Hematopoietic multipotent progenitor cell treated with erythropoietin and hydrocortisone succinate and interleukin-3 and kit ligand, for 17 days (in vitro differentiated cells): ENCODE data around the gene CEP104.

Source experiments
- DNase-seq: peaks from one replicate; pipeline ENCODE4 v3.0.0-alpha.2; 2015; ENCODE audit warnings: low spot score

The CEP104 gene

DNA sequence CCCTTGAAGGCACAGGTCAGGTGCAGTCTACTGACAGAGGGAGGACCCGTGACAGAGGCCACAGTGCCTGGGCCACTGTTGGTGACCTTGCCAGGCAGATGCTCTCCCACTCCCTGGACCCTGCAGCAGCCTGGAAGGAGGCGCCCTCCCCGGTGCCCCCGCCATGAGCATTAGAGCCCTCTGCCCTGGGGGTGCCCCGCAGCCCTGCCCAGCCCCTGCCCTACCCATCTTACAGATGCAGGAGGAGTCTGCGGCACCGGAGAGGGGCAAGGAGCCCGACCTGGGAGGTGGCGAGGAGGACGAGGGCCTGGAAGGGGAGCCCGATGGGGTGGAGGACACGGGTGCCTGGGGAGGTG, 94.2 kb downstream of the CEP104 start:
- DNase-seq, result no peak

DNA sequence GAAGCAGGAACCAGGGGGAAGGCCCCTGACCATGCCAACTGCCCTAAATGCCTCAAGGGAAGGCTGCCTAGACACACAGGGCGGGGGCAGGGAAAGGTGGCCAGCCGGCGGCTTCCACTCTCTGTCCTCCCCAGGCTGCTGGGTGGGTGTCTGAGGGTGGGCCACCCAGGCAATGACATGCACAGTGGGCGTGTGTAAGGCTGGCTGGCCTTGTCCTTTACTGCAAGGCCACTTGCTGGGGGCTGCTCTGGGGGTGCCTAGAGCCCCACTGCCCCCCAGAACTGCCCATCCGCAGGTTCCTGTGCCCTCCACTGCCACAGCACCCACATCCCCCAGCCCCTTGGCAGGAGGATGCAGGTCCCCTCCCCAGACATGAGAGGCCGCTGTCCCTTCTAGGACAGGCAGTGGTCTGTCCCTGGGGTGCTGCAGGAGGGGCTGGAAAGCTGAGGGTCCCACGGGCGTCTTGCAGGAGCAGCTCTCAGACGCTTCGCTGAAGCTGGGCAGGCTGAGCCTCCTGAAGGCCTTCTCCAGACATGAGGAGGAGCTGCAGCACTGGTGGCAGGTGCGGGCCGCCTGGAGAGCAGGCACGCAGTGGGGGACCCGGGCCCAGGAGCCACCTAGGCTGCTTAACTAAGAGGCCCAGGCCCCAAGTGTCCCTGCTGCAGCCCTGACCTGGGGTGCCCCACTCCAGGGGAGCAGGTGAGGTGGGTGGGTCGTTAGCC, 94.7 kb downstream of the CEP104 start:
- no peak for DNase-seq
